Tibial artery (tissue), 4 donors: ENCODE measurements around the gene C6orf132.

ENCODE experiments used
- DNase-seq, 2 donors: peaks; one replicate each; pipeline ENCODE4 v3.0.0-alpha.2; 2019
- H3K27ac ChIP-seq, 2 donors: fragments of 200-600 bp; sonication (generic) in 1 of 2; 1 replicate in 1 of 2; 2 replicates in 1 of 2; pipeline ENCODE4 v1.5.1; 2018 to 2019; ENCODE audit warnings: mild to moderate bottlenecking in 1 of 2
- H3K27me3 ChIP-seq, 2 donors: fragments of 200-600 bp; sonication (generic) in 1 of 2; one replicate each; pipeline versions ENCODE4 v1.5.1 to v1.6.0; 2016 to 2019
- H3K36me3 ChIP-seq, 3 donors: fragments of 200-600 bp; sonication (generic) in 2 of 3; one replicate each; pipeline ENCODE4 v1.5.1; 2016 to 2019; ENCODE audit warnings: mild to moderate bottlenecking in 2 of 3
- H3K4me1 ChIP-seq, 4 donors: fragments of 200-600 bp; sonication (generic) in 2 of 4; 1 replicate in 3 of 4; 2 replicates in 1 of 4; pipeline ENCODE4 v1.5.1; 2016 to 2019
- H3K4me3 ChIP-seq, 2 donors: fragments of 200-600 bp; sonication (generic) in 1 of 2; 1 replicate in 1 of 2; 2 replicates in 1 of 2; pipeline ENCODE4 v1.5.1; 2018 to 2019; ENCODE audit warnings: mild to moderate bottlenecking in 2 of 2
- H3K9me3 ChIP-seq, 3 donors: fragments of 200-600 bp; sonication (generic) in 1 of 3; one replicate each; pipeline ENCODE4 v1.5.1; 2016 to 2019
- intact Hi-C: fragments of 100-400 bp; cut with DNase I; formaldehyde crosslinking; loops from one replicate; pipeline ENCODE4 v1.15.0; 2023; ENCODE audit warnings: low total_unique reads
- TF ChIP-seq, protein P1 (sequence below), 2 experiments: fragments of 200-600 bp in 1 of 2; fragments of 450-650 bp in 1 of 2; IDR thresholded peaks; one replicate each; pipeline ENCODE4 v1.5.1; 2017 to 2019; ENCODE audit warnings: antibody characterized with exemption in 2 of 2, mild to moderate bottlenecking in 1 of 2, moderate library complexity in 1 of 2

Gene C6orf132

DNA sequence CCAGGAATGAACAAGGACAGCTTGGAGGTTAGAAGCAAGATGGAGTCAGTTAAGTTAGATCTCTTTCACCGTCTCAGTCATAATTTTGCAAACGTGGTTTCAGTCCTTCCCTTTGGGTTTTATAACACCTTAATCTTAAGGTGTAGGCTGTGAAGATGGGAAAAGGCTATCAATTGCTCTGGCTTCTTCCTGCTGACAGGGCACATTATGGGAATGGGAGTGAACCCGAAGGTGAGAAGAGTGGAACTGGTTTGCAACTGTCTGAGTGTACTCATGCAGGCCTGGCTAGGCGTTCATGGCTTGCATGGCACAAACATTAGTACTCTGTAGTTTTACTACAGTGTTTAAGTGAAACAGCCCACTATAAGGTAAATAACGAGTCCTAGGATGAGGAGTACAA lies 82.7 kb downstream of the C6orf132 start:
- no peak for DNase-seq
- no peaks in the 10 kb centered on the region for H3K4me1 ChIP-seq
- H3K36me3 ChIP-seq, result peaks cover 74 to 96% (median 94%) of the 10 kb centered on the region in 3 donors
- H3K9me3 ChIP-seq, result no peaks in the 10 kb centered on the region
- intact Hi-C loops, result no loop called here
- H3K27me3 ChIP-seq, result no peaks in the 10 kb centered on the region
- H3K4me3 ChIP-seq, result no peak overlapping the region
- TF ChIP-seq, protein P1, sequence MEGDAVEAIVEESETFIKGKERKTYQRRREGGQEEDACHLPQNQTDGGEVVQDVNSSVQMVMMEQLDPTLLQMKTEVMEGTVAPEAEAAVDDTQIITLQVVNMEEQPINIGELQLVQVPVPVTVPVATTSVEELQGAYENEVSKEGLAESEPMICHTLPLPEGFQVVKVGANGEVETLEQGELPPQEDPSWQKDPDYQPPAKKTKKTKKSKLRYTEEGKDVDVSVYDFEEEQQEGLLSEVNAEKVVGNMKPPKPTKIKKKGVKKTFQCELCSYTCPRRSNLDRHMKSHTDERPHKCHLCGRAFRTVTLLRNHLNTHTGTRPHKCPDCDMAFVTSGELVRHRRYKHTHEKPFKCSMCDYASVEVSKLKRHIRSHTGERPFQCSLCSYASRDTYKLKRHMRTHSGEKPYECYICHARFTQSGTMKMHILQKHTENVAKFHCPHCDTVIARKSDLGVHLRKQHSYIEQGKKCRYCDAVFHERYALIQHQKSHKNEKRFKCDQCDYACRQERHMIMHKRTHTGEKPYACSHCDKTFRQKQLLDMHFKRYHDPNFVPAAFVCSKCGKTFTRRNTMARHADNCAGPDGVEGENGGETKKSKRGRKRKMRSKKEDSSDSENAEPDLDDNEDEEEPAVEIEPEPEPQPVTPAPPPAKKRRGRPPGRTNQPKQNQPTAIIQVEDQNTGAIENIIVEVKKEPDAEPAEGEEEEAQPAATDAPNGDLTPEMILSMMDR (IDR thresholded peaks at IDR 0.05), result no peak
- H3K27ac ChIP-seq, result no peak overlapping the region

DNA sequence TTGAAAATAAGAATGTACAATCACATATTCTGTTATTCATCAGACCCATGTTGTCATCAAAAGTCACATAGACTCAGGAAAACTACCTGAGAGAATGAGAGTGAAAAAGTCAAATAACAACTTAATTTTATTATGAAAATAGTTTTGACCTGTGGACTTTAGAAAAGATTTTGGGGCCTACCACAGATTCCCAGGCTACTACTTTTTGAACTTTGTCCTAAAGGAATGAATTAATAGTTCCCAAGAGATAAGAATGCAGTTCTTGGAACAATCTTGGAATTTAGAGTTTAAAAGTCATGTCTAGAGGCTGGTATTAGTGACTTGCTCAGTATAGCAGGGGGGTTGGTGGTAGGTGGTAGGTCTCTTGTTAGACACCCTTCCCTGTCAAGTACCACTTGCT lies 88.8 kb downstream of the C6orf132 start:
- DNase-seq, result no peak
- no peak overlapping the region for H3K4me3 ChIP-seq
- TF ChIP-seq, protein P1 (IDR thresholded peaks at IDR 0.05), result no peak
- H3K9me3 ChIP-seq, result no peaks in the 10 kb centered on the region
- H3K4me1 ChIP-seq, result peaks cover 0 to 42% (median 27%) of the 10 kb centered on the region in 4 donors
- no peak overlapping the region for H3K27ac ChIP-seq
- H3K36me3 ChIP-seq, result peaks cover 38 to 52% (median 42%) of the 10 kb centered on the region in 3 donors
- intact Hi-C loops, result no loop called here
- H3K27me3 ChIP-seq, result no peaks in the 10 kb centered on the region

DNA sequence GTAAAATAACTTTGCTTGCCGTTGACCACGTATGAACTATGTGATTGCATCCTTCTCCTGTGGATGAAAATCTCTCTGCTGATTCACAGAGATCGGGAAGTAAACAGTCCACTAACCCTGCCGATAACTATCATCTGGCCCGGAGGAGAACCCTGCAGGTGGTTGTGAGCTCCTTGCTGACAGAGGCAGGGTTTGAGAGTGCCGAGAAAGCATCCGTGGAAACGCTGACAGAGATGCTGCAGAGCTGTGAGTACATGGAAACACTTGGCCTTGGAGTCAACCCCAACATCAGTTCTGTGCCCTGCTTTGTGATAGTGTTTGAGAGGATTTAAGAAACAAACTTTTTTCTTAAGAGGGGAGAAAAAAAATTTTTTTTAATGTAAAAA lies 91.2 kb downstream of the C6orf132 start:
- Histone ChIP-seq H3K36me3 (peaks cover 15 to 29% (median 19%) of the 10 kb centered on the region in 3 donors), H3K27ac (peak overlapping the region; percentile 79 to 87), H3K4me3 (peak overlapping the region; percentile 72 to 77), H3K27me3 (no peaks in the 10 kb centered on the region), H3K4me1 (peaks cover 0 to 60% (median 41%) of the 10 kb centered on the region in 4 donors), H3K9me3 (no peaks in the 10 kb centered on the region)
- no peak for DNase-seq
- TF ChIP-seq, protein P1 (IDR thresholded peaks at IDR 0.05), result no peak
- intact Hi-C loops, result no loop called here
